GM23338 (cell line): ENCODE results near the gene RAC3.

Experiments
- EZH2 ChIP-seq: fragments of 200-600 bp; sonication (generic); IDR thresholded peaks from one replicate; pipeline ENCODE4 v1.8.0; 2017; ENCODE audit warnings: antibody characterized with exemption, mild to moderate bottlenecking, low read depth; ENCODE audit not compliant: unreplicated experiment
- EZH2phosphoT487 ChIP-seq: fragments of 200-600 bp; sonication (generic); IDR thresholded peaks from one replicate; pipeline ENCODE4 v1.8.1; 2018; ENCODE audit warnings: antibody characterized with exemption; ENCODE audit not compliant: unreplicated experiment
- JUNB ChIP-seq: IDR thresholded peaks from one replicate; pipeline ENCODE4 v1.6.1; 2016; ENCODE audit warnings: antibody characterized with exemption; ENCODE audit not compliant: unreplicated experiment
- NANOG ChIP-seq: IDR thresholded peaks from 2 replicates; pipeline ENCODE4 v1.6.1; 2016; ENCODE audit warnings: antibody characterized with exemption, borderline replicate concordance
- POLR2AphosphoS5 ChIP-seq: IDR thresholded peaks from 2 replicates; pipeline ENCODE4 v1.6.1; 2016; ENCODE audit warnings: antibody characterized with exemption, low read depth
- STAT1 ChIP-seq: IDR thresholded peaks from one replicate; pipeline ENCODE4 v1.6.1; 2016; ENCODE audit warnings: antibody characterized with exemption; ENCODE audit not compliant: unreplicated experiment
- TF ChIP-seq, protein P1 (sequence below), 2 experiments: fragments of 200-600 bp in 1 of 2; sonication (generic) in 1 of 2; conservative IDR thresholded peaks; 2 replicates each; pipeline versions ENCODE4 v1.5.1 to v1.6.1; 2016 to 2017; ENCODE audit warnings: antibody characterized with exemption in 2 of 2, low read depth in 2 of 2, mild to moderate bottlenecking in 2 of 2, moderate library complexity in 1 of 2
- TF ChIP-seq, protein P2 (sequence below): IDR thresholded peaks from one replicate; pipeline ENCODE4 v1.6.1; 2018; ENCODE audit warnings: antibody characterized with exemption; ENCODE audit not compliant: unreplicated experiment

DNA sequence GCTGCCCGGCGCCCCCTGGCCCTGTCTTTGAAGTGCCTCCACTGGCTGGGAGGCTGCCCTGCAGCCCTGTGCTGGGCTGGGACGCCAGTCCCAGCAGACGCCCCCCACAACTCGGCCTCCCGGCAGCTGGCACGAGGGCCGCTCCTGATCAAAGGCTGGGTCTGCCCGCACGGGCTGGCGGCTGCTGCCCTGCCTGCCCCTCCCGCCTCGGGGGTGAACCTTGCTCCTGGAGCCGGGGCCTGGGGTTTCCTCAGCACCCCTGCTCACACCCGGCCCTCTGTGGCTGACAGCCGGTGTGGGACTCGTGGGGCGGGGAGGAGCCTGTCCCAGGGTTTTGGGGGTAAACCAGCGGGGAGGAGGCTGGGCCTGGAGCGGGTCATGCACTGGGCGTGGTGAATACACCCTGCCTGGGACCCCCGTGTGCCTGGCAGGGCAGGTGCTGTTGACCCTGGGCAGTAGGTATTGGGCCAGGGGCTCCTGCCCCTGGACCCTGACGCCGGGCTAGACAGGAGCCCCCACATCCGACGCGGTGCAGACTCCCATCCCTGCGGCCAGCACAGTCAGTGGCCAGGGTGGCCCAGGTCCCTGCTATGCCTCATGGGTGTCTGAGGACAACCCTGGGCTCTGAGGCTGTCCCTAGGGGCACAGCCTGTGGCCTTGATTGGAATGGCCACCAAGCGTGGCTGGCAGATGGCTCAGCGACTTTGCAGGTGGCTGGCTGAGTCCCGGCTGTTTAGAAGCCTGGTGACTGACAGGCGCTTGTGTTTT, 30.5 kb upstream of the RAC3 start:
- TF ChIP-seq, protein P1, sequence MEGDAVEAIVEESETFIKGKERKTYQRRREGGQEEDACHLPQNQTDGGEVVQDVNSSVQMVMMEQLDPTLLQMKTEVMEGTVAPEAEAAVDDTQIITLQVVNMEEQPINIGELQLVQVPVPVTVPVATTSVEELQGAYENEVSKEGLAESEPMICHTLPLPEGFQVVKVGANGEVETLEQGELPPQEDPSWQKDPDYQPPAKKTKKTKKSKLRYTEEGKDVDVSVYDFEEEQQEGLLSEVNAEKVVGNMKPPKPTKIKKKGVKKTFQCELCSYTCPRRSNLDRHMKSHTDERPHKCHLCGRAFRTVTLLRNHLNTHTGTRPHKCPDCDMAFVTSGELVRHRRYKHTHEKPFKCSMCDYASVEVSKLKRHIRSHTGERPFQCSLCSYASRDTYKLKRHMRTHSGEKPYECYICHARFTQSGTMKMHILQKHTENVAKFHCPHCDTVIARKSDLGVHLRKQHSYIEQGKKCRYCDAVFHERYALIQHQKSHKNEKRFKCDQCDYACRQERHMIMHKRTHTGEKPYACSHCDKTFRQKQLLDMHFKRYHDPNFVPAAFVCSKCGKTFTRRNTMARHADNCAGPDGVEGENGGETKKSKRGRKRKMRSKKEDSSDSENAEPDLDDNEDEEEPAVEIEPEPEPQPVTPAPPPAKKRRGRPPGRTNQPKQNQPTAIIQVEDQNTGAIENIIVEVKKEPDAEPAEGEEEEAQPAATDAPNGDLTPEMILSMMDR (conservative IDR thresholded peaks at IDR 0.05; ENCODE audit: low read depth in 2 of 2): 0 out of 4 replicates have a peak, but pooled peaks of 1 of the 2 experiments have one; percentile 8
- no peak for TF ChIP-seq EZH2
- TF ChIP-seq POLR2AphosphoS5: no peak
- no peak for TF ChIP-seq STAT1
- TF ChIP-seq, protein P2, sequence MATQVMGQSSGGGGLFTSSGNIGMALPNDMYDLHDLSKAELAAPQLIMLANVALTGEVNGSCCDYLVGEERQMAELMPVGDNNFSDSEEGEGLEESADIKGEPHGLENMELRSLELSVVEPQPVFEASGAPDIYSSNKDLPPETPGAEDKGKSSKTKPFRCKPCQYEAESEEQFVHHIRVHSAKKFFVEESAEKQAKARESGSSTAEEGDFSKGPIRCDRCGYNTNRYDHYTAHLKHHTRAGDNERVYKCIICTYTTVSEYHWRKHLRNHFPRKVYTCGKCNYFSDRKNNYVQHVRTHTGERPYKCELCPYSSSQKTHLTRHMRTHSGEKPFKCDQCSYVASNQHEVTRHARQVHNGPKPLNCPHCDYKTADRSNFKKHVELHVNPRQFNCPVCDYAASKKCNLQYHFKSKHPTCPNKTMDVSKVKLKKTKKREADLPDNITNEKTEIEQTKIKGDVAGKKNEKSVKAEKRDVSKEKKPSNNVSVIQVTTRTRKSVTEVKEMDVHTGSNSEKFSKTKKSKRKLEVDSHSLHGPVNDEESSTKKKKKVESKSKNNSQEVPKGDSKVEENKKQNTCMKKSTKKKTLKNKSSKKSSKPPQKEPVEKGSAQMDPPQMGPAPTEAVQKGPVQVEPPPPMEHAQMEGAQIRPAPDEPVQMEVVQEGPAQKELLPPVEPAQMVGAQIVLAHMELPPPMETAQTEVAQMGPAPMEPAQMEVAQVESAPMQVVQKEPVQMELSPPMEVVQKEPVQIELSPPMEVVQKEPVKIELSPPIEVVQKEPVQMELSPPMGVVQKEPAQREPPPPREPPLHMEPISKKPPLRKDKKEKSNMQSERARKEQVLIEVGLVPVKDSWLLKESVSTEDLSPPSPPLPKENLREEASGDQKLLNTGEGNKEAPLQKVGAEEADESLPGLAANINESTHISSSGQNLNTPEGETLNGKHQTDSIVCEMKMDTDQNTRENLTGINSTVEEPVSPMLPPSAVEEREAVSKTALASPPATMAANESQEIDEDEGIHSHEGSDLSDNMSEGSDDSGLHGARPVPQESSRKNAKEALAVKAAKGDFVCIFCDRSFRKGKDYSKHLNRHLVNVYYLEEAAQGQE: no peak
- no peak for TF ChIP-seq EZH2phosphoT487
- TF ChIP-seq JUNB: no peak
- no peak for TF ChIP-seq NANOG
